D341Med (cell line): Measurements from ENCODE around the gene OR6N1.

Source experiments
- DNase-seq: peaks from one replicate; pipeline ENCODE4 v3.0.0; 2012; ENCODE audit warnings: low spot score

The OR6N1 gene

DNA sequence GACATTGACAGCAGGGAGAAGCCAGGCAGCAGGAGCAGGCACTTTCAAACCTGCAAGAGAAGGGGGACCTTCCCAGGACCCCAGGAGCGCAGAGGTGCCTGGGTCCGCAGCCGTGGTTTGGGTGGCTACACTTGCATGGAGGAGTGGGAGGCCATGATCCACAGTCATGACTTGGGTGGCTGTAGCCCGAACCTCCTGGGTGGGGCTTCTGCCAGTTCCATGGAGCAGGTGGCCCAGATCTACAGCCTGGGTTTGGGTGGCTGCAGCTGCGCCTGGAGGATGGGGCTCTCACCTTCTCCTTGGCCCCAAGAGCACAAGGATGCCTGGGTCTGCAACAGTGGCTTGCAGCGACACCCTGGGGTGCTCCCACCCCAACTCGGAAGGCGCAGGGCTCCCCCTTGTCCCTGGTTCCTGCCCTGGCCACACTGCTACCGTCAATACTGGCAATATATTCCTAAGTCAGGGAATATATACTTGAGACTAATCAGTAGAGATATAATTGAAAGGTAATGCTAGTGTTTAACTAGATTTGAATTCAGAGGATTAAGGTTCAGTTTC lies 19.8 kb downstream of the OR6N1 start:
- DNase-seq, result no peak

DNA sequence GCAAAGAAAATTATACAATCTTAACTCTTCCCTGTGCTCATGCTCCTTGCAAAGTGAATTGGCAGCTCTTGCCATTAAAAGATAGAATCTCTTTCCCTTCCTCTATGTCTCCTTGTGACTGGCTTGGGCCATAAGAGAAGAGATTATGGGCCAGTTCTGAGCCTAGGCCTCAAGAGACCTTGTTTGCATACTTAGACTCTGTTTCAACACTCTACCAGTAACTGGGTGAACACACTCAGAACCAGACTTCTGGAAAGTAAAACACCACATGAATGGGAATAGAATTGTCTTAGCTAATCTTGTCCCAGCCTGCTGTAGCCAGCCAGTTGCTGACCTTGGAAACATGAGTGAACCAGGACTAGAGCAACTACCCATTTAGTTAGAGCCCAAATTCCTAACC lies 36.1 kb downstream of the OR6N1 start:
- no peak for DNase-seq

DNA sequence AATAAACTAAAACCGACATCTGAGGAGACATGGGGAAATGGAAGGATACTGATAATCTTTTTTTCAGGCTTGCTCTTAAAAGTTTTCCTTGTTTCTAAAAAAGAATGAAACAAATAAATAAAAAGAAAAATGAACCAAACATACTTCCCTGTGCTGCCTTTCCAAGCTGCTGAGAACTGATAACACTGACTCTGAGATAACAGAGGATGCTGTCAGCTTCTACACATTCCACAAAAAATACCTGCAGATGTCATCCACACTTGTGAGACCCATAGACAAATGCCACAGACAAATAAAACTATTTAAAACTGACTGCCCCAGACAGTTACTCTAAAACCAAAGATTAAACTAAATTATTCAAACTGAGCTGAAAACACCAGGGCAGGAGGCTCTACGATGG lies 39.5 kb downstream of the OR6N1 start:
- DNase-seq, result no peak

DNA sequence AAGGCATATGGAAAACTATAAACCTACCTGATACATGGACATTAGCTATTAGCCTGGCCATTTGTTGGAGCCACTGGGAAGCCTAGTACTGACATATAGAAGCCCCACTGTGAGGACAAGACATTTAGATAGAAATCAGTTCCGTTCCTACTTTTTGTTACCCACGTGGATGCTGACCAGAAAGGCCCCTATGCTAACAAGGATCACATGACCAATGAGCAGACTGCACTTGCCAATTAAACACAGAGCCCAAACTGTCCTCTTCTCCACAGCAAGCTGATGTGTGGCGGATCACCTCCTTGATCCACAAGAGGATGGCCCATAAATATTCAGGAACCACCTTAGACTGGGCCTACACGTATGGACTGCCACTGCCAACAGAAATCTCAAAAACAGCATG lies 40.3 kb downstream of the OR6N1 start:
- DNase-seq, result no peak

DNA sequence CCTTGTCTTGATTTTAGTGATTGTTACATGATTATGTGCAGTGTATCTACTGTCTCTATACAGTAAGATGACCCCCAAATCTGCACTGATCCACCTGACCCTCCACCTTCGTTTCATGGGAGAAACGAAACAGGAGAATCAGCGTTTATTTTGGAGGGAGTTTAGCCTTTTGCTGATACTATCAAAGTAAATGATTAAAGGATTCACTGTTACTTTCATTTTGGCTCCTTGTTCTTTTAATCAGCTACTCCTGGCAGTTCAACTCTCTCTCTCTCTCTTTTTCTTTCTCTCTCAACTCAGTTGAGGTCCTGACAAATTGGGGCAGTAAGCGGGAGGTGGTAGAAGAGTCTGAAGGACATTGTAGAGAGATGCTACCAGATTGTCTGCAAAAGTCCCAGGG lies 41.5 kb downstream of the OR6N1 start:
- no peak for DNase-seq

DNA sequence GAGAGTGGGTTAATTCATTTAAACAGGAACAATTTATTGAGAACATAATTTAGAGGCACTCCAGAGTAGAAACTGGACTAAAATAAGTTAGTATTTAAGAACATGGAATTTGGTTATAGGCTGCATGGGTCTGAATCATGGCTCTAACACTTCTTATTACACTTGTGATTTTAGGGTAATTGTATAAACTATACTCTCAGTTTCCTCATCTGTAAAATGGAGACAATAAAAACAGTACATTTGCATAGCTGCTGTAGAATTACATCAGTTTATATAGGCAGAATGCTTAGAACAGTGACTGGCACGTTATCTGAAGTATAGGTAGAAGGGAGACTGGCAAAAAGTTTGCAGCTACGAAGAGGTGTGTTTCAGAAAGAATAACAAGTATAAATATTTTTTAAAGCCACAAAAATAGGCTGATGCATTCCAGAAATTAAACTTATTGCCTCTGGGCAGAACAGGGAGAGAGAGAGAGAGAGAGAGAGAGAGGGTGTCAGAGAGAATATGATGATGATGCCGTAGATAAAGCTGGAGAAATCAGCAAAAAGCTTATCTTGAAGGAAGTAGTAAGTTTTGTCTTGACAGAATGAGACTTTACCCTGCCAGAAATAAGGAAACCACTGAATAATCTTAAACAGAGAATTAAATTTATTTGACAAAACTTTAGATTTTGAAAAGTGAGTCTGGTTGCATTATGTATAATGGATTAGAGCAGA lies 43.3 kb downstream of the OR6N1 start:
- no peak for DNase-seq

DNA sequence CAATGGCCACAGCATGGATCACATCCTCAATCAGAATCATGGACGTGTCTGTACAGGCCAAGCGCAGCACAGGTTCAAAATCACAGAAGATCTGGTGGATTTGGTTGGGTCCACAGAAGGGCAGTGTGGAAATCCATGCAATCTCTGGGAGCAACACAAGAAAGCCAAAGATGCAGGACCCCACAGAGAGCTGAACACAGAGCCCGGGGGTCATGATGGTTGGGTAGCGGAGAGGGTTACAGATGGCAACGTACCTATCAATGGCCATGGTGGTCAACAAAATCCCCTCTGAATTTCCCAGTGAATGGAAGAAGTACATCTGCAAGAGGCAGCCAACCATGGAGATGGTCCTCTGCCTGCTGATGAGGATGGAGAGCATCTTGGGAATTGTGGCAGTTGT lies 47.6 kb downstream of the OR6N1 start:
- no peak for DNase-seq

DNA sequence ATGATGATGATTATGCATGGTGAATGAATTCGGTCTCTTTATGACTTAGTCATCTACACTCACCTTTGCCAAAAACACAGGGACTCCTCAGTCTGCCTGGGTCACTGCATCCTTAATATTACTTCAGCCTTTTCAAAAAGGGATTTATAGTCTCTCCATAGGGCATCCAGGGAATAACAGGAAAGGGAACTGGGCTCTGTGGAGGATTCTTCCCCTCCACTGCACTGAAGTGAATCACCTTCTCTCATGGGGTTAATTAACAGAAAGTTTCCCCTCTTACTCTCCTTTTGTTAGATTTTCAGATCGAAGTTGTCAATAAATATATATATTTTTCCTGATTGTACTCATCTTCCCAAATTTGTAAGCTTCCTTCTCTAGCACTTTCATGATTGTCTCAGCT lies 51.4 kb downstream of the OR6N1 start, which contains the start of gene OR6K3:
Gene OR6K3 (minus strand): TSS at position 101 of the 400 bp plus-strand sequence. CDS start 2,605 bp downstream, outside the sequence.
- no peak for DNase-seq

DNA sequence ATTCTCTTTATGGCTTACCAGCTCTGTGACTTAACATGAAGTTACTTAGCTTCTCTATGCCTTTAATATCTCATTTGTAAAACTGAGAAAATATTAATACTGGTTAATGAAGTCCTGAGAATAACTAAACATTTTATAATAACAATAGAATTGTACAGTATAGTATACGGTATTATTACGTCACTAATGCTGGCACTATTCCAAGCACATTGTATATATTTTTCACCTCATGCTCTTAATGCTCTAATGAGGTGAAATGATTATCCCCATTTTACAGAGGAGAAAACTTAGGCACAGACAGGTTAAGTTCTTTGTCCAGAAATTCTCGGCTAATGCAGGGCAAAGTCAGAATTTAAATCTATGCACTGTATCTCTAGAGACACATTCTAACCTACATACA lies 52.3 kb downstream of the OR6N1 start:
- no peak for DNase-seq

DNA sequence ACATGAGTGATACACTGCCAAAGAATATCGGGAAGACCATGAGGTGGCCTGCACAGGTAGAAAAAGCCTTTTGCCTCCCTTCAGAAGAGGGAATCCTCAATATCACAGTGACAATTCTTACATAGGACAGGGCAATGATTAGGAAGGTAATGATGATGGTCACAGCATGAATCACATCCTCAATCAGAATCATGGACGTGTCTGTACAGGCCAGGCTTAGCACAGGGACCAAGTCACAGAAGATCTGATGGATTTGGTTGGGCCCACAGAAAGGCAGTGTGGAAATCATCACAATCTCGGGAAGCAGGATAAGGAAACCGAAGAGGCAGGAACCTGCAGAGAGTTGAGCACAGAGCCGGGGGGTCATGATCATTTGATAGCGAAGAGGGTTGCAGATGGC lies 54.7 kb downstream of the OR6N1 start:
- DNase-seq, result no peak

DNA sequence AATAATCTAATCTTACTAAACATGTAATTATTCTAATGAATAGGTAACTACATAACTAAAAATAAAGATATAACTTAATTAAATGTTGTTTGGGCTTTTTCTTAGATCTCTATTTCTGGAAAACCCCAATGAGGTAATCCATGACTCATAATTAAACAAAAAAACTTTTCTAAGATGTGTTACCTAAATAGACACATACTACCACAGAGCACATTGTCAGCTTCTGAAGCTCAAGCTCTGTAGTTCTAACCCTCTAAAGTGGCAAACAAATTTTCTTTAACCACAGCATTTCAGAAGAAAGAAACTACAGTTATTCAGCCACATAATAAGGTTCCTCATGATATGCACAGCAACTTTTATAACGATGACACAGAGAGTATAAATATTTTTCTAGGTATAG lies 55.7 kb downstream of the OR6N1 start:
- no peak for DNase-seq

DNA sequence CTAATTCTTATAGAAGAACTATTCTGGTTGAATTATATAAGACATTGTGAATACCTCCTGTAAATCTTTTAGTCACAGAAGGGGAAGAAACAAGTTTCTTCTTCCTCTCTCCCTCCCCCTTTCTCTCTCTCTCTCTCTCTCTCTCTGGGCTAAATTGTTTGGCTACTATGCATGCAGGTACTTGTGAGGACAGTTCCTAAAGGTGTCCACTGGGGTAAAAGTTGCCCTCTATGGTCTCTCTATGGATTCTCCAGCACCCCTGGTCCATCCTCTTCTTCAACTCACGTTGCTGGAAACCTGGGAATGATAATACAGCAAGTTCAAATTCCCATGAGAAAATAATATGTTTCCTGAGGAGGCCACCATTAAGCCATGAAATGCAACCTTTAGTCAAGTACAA lies 57.2 kb downstream of the OR6N1 start:
- no peak for DNase-seq
